GM19193 (cell line): Measurements from ENCODE around the gene HSPA9.

Experiments used
- POLR2A ChIP-seq: IDR thresholded peaks from 4 replicates; pipeline ENCODE4 v1.6.1; 2011; ENCODE audit not compliant: insufficient read depth, insufficient read length; ENCODE audit errors: extremely low read depth

Gene HSPA9

DNA sequence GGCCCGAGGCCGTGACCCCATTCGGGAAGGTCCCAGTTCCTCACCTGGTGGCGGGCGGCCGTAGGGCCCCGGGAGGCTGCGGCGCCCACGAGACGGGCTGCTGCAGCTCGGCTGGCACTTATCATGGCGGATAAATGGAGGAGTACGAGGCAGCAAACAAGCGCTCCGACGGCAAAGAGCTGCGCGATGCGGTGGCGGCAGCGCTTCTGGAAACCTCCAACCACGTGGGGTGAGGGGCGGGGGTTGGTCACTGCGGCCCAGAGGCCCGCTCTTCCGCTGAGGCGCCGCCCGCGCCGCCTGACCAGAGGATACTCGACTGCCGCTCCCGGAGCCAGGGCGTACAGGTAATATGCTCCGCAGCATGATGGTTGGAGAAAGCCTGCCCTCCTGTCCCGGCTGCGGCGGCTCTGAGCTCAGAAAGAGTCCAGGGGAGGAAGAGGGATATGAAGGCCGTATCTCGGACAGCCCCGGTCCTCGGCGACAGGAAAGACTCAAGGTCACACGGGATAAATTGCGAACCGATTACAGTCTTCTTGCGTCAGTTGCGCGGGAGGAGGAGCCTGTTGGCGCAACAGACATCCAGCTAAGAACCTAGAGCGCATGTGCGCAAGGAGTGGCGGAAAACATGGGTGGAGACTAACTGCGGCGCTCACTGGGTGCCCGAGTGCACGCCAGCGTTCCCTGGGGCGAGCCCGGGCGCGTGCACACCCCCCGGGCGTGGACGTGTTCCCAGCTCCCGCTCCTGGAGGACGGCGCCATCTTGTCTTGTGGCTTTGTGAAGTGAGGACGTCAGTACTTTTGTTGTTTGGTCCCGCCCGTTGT, at the start of gene HSPA9:
TSS of gene HSPA9 (minus strand) at position 208 of the 822 bp plus-strand sequence. CDS start at position 125, 83 bp downstream.
- peak; percentile 83 for TF ChIP-seq POLR2A

DNA sequence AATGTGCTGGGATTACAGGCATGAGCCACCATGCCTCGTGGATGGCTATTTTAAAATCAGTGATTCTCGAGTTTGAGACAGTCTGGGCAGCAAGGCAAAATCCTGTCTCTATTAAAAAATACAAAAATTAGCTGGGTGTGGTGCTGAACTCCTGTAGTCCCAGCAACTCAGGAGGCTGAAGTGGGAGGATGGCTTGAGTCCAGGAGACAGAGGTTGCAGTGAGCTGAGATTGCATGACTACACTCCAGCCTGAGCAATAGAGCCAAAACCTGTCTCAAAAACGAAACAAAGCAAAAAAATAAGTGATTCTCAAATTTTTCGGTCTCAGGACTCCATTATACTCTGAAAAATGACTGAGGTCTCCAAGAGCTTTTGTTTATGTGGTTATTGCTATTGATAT, 47.9 kb upstream of the HSPA9 start:
- no peak for TF ChIP-seq POLR2A

DNA sequence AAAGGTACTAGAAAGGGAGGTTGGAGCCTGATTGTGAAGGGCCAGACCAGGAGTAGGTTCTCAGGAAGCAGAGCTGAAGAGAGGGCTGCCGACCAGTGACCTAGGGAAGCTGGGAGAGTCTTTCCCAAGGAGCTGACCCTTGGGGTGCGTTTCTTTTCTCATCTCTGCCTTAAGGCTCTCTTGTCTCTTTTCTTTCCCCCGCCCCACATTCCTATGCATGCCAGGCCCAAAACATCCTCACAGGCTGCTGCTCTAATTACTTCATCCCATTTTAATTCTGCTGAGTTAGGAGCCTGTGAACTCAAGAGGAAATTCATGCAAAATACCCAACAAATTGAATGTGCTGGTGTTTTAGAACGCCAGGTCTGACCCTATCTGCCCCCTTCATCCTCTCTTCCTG, 46.9 kb upstream of the HSPA9 start:
- no peak for TF ChIP-seq POLR2A

DNA sequence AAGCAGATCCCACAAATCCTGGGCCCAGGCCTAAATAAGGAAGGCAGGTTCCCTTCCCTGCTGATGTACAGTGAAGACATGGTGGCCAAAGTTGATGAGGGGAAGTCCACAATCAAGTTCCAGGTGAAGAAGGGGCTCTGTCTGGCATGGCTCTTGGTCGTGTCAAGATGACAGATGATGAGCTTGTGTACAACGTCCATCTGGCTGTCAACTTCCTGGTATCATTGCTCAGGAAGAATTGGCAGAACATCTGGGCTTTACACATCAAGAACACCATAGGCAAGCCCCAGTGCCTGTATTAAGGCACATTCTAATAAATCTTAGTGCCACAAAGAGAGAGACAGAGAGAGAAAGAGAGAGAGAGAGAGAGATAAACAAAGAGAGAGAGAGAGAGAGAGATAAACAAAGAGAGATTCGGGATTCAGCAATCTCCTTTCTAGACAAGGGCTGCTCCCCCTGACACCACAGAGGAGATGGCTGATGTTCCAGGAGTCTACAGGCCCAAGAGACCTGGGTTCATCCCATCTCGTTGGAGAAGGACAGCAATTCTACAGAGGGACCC, 45.5 kb upstream of the HSPA9 start:
- TF ChIP-seq POLR2A, result no peak

DNA sequence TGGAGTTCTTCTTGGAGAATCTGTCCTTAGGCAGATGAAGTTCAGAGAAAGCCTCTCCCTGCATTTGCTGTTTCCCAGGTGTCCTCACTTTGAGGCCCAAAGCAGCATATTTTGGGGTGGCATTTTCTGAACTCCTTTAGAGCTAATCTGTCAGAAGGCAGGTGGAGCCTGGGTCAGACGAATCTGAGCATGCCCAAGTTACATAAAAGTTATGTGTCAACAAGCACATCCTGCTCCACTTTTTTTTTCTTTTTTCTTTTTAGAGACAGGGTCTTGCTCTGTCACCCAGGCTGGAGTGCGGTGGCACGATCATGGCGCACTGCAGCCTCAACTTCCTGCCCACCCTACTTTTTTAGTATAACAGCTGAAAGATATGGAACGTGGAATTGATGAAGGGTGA, 41.3 kb upstream of the HSPA9 start:
- no peak for TF ChIP-seq POLR2A

GRCh38 chr5:138615461-138615860, 40.3 kb upstream of the HSPA9 start:
- TF ChIP-seq POLR2A, result no peak

DNA sequence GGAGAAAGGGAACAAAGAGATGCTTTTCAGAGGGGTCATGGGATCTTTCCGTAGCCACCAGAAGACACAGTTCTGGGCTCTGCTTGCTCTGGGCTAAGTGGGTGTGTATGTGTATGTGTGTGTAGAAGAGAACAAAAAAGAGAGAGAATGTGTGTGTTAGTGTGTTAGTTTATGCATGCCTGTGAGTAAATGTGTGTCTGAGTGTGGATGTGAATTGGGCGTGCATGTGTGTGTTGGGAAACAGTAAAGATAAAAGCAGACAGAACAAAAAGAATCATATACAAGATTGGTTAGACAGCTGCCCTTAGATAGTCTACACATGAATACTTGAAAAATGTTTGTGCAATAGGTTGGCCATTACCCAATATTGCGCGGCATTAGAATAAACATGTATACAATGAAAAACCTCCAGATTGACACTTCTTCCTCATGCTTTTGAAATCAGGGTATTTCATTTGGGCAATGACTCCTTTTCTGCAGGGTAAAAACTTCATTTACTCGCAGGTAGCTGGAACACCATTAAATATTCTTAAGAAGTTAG, 36.5 kb upstream of the HSPA9 start:
- no peak for TF ChIP-seq POLR2A

DNA sequence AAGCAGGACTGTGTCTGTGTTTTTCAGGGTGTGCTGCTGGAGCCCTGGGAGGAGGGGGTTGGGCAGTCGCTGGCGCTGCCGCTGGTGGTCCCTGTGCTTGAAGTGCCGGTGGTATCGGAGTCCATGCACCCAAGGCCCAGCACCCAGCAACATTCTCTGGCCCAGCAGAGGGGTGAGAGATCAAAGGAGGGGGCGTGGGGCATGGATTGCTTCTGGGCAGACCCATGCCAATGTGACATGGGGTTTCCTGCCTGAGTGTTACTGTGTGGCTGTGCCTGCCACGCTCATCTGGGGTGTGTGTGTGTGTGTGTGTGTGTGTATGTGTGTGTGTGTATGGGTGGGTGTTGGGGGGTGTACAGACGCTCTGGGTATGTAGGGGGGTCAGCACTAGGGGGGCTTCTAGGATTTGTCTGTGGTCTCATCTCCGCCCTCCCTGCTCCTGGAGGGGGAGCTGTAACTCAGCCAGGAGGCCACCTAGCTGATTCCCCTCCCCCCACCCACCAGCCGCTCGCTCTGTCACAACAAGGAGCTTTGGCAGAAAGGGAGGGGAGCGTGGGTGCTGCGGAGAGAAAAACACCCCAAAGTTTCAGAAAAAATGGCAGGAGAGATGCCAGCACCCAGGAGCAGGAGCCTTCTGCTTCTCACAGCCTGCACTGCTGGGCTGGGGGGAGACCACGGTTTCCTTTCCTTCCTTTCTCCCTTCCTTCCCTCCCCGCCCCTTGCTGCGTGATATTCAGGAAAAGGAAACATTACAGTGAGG, 35.9 kb upstream of the HSPA9 start:
- no peak for TF ChIP-seq POLR2A

DNA sequence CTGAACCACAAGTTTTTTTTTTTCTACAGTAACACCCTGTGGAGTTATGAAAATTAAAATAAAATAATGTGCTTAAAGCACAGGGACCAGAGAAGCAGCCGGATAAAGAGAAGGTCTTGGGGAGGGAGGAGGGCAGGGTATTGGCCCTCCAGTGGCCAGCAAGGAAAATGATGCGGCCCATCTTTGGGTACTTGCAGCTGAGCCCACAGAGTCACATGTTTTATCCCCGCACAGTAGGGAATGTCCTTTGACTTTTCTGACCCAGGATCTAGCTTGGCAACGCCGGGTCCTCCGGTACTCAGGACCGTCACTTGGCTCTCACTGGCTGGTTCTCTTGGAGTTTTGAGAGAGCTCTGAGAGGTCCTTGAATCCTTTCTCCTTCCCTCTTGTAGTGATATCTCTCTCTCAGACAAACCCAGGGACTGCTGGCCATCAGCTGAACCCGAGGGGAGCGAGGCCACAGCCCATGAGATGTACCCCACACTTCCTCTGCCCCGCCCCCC, 35.3 kb upstream of the HSPA9 start:
- no peak for TF ChIP-seq POLR2A

GRCh38 chr5:138606378-138607064, 31.3 kb upstream of the HSPA9 start:
- TF ChIP-seq POLR2A, result no peak

- no peak for TF ChIP-seq POLR2A
These were observed 30.2 kb upstream of the HSPA9 start for GRCh38 chr5:138605254-138605972.

DNA sequence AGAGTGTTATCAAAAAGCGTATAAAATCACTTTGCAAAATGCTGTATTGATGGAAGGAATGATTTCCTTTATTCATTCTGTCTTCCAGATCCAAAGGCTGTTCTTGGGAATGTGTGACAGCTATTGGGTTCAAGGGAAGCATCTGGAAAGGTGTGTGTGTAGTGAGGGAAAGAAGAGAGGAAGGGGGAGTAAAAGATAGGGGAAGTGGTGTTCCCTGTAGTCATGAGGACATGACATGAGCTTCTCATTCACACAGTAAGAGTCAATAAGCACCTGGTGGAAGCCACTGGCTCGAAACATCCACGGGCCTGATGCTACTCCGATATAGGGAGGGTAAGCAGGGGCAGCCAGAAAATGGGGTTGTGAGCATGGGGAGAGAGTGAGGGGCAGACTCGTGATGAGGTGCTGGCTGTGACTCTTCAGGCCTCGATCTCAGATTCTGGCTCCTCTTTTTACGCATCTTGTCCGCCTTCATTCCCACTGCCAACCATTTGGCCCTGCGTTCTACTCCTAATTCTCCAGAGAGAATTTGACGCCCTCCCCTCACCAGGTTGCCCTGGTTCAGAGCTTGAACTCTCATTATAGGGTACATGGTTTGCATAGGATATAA, 29.1 kb upstream of the HSPA9 start:
- no peak for TF ChIP-seq POLR2A

- TF ChIP-seq POLR2A, result no peak
These were observed 28.2 kb upstream of the HSPA9 start for GRCh38 chr5:138603249-138603920.
